NCI-H1930 (cell line): Measurements from ENCODE around the gene RDH5.

ENCODE experiments used
- DNase-seq, 2 experiments: peaks; one replicate each; lab custom pipeline; 2025; lab: John Stamatoyannopoulos, UW

The RDH5 gene

GRCh38 chr12:55712700-55713415 lies 7.3 kb upstream of the RDH5 start:
- no peak for DNase-seq

- DNase-seq: no peak
Measured at GRCh38 chr12:55713721-55714120, 6.5 kb upstream of the RDH5 start.

GRCh38 chr12:55715169-55715764 lies 4.9 kb upstream of the RDH5 start:
- no peak for DNase-seq

- DNase-seq: peak; percentile 84 to 94
Measured at GRCh38 chr12:55715833-55716581, 4.2 kb upstream of the RDH5 start, which contains the start of gene BLOC1S1. BLOC1S1 (plus strand) TSS chr12:55716046; CDS start chr12:55716052, 6 bp downstream.

- no peak for DNase-seq
Measured at GRCh38 chr12:55716582-55716957, 3.6 kb upstream of the RDH5 start.

- no peak for DNase-seq
Measured at GRCh38 chr12:55717011-55718007, 2.9 kb upstream of the RDH5 start.

GRCh38 chr12:55718015-55718414 lies 2.2 kb upstream of the RDH5 start:
- DNase-seq: no peak

- no peak for DNase-seq
Measured at GRCh38 chr12:55718624-55719275, 1.4 kb upstream of the RDH5 start.

- DNase-seq: no peak
Measured at GRCh38 chr12:55719371-55719770, 822 bp upstream of the RDH5 start.

GRCh38 chr12:55720894-55721444 lies 776 bp downstream of the RDH5 start:
- no peak for DNase-seq

GRCh38 chr12:55721601-55722213 lies 1.5 kb downstream of the RDH5 start:
- no peak for DNase-seq

- DNase-seq: no peak
Measured at GRCh38 chr12:55722948-55723347, 2.8 kb downstream of the RDH5 start.

- DNase-seq: no peak
Measured at GRCh38 chr12:55723516-55724225, 3.5 kb downstream of the RDH5 start.

GRCh38 chr12:55724226-55724939 lies 4.2 kb downstream of the RDH5 start:
- peak in 1 of 2 experiments; percentile 26 for DNase-seq

GRCh38 chr12:55724940-55725309 lies 4.7 kb downstream of the RDH5 start:
- DNase-seq: no peak

GRCh38 chr12:55725556-55725955 lies 5.4 kb downstream of the RDH5 start:
- DNase-seq: no peak

- no peak for DNase-seq
Measured at GRCh38 chr12:55726971-55727370, 6.8 kb downstream of the RDH5 start.

GRCh38 chr12:55727643-55728185 lies 7.5 kb downstream of the RDH5 start:
- no peak for DNase-seq
